Effector CD8-positive, alpha-beta T cell (primary cell): ENCODE results near the gene CACNA1D.
"Not testable (repeated sequence)": the region's sequence is repeated elsewhere in the genome, so short reads cannot be mapped to it uniquely, and the experiment has no call there.

Experiments
- DNase-seq: peaks from one replicate; lab custom pipeline; 2025; lab: John Stamatoyannopoulos, UW

Gene CACNA1D

DNA sequence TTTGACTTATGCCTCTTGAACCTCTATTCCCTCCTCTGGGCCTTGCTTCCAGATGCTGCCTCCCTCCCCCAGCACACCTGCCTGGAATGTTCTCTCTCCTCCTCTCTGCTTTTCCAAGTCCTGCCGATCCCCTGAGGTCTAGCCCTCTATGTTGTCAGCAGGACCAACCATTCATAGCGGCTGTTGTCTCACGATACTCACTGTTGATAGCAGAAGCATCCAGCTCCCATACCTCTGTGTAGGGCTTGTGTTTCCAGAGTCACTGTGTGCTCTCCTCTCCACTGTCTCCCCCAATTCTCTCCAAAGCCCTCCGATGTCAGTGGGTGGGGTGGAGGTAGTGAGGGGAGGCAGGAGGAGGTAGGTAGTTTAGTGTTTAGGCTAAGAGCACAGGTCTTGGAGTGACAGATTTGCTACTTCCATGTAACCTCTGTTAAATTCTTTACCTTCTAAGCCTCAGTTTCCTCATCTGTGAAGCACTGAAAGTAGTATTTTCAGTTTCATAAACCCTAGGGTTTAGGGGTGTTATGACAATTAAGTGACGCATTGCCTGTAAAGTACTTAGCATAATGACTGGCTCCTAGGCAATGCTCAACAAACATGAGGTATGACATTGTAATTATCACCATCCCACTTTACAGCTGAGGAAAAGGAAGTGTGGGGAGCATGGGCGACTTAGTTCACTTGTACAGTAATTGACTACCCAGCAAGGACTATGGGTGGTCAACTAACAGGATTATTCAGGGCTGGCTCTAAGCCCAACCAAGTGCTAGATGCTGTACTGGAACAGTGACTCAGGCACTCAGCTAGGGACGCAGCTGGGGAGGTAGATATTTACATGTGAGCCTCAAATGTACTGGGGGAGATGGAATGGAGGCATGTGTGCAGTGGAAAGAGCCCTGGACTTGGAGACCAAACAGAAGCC, 122.8 kb downstream of the CACNA1D start:
- DNase-seq: no peak

DNA sequence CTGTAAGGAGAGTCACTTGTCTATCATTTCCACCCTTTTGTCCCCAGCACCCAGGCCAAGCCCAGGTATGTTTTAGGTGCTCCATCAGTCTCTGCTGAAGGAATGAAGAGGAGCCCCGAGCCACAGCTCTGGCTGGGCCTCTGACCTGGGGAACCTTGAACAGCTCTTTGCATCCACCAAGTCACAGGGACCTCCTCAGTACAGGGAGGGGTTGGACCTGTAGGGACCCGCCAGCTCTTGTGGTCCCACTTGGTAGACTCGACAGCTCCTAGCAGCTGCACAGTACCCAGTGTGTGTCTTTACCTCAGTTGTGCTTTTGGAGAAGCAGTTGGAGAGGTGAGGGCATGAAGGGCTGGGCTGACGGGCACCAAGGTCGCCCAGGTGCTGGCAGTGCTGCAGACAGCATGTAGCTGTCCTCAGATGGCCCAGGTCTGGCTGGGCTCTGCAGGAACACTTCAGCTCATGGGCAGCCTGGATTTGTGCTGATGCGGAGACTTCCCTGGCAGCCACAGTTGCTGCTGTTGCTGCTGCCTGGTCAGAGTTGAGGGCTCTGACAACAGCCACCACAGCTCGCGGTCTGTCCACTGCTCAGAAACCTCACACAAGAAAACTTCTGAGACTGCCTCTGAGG, 123.6 kb downstream of the CACNA1D start:
- DNase-seq: no peak

DNA sequence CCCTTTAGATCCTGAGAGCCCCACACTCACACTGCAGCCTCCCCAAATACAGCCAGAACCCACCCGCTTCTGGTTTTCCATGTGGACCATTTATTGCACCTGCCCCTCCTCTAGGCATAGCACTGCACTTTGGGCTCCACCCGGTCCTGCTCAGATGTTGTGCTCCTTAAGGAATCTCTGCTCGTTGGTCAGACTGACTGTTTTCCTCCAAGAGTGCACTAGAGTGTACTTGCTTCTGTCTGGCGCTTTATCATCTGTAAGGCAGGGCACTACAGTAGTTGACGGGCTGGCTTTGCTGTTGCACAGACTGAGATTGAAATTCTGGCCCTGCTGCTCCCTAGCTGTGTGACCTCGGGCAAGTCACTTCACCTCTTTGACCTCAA, 124.1 kb downstream of the CACNA1D start:
- DNase-seq: no peak

DNA sequence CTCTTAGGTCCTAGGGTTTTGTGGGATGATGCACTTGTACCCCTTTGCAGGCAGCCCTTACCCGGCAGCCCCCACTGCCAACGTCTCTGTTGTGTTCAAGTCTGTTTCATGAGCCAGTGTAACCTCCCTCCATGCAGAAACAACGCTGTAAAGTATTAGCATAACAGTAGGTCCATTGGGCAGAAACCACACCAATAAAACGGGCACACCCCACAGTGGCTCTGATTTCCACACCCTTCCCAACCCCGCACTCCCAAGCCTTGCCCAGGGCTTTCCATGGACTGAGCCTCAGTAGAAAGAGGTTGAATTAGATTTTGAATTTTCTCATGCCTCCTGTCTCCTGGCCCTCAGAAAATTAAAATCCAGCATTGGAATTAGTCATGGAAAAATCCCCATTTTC, 124.5 kb downstream of the CACNA1D start:
- no peak for DNase-seq

DNA sequence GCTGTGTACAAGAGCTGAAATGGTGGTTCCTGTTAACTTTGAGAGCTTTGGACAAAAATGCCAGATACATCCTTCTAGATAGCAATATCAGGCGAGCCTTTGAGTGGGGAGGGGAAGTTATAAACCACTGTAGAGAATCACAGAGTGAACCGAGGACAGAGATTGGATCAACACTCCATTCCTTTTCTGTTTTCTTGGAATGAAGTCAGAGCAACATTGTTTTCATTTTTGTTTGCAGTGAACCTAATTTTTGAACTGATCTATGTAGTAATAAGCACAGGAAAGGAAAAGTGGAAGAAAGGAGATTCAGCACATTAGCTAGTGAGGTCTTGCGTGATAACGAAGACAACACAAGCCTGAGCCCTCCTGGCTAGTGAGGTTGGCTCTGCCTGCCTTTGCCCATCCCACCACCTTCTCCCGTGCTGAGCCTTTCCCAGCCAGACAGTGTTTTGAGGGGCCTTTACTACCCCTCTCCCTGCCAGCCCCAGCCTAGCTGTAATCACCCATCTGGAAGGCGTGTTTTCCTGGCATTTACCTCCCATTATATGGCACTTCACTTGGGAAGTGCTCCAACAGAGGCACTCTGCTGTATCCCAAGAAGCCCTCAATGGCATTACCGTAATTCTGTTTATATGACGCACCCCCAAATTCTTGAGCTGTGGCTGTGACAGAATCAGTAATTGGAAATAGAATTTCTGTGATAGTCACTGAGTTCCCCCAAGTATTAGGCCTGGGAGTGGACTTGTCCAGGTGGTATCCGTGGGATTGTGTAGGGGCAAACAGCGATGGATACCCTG, 129.8 kb downstream of the CACNA1D start:
- DNase-seq: no peak

DNA sequence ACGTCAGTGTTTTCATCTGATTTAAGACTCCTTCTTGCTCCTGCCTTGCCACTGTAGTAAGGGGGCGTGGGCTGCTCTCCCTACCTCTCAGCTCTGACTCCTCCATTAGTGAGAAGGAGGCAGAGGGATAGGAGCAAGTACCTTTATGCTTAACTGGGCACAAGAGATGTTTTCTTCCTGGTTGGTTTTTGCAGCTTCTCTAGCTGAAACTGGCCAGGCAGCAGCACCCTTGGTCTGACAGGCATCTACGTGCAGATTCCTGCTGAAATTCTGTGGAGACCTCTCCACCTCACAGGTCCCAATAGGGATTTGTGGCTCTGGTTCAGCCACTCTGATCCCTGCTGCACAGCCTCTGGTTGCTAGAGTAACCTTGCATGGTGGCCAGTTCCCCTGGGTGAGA, 132.5 kb downstream of the CACNA1D start:
- no peak for DNase-seq

DNA sequence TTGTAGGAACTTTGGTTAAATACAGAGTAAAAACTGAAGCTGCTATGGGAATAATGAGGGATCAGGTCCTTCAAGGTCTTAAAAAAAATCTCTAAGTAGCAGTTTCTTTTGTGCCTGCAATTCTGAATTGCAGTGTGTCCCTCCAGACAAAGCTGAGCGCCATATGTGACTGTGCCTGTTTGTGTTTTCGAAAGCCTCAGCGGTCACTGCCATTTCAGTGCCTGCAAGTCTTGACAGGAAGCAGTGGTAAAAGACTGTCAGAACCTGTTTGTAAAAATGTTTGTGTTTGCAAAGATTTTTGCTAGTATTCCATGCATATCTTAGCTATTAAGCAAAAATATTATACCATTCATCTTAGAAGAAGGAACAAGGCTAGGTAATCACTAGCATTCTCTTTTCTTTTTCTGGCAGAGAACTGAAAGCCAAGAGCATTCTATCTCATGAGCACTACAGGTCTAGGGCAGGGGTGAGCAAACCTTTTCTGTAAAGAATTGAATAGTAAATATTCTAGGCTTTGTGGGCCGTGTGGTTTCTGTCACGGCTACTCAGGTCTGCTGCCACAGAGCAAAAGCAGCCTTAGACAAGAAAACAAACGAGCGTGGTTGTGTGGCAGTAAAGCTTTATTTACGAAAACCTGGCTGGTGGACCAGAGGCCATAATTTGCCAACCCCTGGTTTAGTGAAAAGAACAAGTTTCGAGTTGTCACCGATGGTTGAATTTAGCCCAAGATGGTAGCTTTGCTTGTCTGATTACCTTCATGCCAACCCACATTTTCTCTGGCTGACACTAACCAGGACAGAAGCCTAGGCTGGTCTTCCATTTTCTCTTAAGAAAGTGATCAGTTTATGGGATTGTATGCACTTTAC, 134.4 kb downstream of the CACNA1D start:
- no peak for DNase-seq

DNA sequence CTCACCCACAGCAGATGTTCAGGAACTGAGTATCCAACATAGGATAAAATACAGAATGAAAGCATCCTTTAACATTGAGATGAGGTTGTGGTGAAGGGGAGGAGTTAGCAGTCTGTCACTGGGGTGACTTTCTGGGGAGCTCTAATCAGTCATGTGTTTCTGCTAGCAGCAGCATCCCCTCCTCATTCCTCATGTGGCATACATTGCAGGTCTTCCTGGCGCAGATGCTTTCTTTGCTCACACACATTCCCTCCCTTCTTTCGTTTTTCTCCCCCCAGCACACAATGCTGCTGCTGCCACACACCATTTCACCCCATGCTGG, 135.0 kb downstream of the CACNA1D start:
- no peak for DNase-seq

DNA sequence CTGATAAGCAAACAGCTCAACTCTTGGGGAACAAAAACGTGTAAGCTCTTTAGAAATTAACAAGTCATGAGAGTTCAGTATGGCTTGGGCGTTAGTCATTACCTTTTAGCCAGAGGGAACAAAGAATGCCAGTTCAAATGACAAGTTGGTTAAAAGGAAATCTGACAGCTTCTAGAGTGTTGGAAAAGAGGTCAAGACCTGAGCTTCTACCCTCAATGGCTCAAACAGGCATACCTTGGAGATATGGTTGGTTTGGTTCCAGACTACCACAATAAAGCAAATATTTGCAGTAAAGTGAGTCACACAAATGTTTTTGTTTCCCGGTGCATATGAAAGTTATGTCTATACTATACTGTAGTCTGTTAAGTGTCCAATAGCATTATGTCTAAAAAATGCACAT, 136.1 kb downstream of the CACNA1D start:
- no peak for DNase-seq

DNA sequence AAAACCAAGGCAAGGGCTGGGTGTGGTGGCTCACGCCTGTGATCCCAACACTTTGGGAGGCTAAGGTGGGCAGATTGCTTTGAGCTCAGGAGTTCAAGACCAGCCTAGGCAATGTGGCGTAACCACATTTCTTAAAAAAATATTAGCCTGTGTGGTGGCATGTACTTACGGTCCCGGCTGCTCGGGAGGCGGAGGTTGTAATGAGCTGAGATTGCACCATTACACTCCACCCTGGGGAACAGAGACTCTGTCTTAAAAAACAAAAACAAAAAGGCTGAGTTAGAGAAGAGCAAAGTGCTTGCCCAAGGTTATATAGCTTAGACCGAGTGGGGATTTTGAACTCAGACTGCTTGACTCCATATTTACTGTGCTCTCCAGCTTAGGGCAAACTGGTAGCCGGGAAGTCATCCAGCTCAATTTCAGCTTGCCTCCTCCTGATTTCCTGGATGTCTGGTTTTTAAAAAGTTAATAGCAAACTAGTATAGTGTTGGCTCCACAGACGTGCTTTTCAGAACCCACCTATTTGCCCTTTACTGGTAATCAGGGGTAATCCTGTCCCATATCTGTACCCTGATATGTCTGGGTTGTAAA, 138.9 kb downstream of the CACNA1D start:
- no peak for DNase-seq

DNA sequence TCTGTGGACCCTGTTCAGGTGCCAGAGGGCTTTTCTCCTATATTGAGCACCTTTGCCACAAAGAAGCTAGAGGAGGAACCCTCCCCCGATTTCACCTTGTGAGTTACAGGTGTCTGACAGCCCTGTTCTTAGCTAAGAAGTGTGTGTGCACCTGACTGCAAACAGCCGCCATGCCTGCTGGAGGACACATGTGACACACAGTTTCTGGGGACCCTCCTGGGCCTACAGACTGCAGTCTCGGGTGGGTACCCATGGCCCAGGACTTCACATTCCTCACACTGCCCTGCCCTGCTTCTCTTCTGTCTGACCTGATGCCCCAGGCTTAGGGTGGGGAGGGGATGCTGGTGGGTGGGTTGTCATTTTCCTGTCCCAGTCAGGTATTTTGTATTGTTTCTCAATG, 140.6 kb downstream of the CACNA1D start:
- no peak for DNase-seq

DNA sequence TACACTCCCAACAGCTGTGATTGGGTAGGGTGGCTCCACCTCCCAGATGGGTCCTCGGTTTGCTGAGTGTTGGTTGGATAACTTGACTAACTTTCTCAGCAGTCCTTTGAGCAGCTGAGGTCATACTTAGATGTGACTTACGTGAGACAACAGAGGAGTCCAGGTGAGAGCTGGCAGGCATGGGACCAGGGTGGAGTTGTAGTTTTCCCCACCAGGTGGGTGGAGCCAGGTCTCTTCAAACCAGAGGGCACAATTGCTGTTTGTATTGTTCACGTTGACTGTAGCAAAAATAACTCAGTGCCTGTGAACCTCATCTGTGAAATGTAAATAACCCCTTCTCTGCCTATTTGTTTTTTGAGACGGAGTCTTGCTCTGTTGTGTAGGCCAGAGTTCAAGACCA, 144.4 kb downstream of the CACNA1D start:
- not testable (repeated sequence) for DNase-seq

DNA sequence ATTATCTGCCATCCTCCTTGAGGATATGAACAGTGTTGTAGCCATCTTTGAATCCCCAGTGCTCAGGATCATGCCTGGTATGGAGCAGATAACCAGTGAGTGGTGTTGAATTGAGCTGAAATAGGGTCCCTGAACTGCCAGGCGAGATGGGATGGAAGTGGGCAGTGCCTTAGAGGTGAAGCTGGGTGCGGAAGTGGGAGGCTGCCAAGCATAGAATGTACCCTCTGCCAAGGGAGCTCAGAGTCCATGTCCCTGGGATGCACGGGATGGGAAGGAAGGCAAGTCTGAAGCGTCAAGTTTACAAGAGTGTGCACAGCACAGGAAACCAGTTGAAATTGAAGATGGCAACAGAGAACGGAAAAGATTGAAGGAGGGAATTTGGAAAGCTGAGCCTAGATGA, 147.0 kb downstream of the CACNA1D start:
- no peak for DNase-seq

DNA sequence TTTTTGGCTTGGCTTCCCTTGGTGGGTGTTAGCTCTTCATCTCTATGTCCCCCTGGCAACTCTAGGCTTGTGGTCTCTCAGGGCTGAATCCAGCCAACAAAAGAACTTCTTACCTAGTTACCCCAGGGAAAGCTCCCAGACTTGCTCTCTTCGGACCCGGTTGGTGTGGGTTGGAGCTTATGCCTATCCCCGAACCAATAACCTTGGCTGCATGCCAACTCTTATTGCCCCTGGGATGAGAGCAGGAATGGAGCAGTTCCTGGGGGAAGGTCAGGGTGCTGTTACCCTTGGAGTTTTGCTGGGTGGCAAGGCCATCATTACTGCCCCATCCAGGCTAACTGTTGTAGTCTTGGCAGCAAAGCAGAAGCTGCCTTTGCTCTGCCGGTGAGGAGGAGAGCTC, 147.8 kb downstream of the CACNA1D start:
- DNase-seq: no peak

DNA sequence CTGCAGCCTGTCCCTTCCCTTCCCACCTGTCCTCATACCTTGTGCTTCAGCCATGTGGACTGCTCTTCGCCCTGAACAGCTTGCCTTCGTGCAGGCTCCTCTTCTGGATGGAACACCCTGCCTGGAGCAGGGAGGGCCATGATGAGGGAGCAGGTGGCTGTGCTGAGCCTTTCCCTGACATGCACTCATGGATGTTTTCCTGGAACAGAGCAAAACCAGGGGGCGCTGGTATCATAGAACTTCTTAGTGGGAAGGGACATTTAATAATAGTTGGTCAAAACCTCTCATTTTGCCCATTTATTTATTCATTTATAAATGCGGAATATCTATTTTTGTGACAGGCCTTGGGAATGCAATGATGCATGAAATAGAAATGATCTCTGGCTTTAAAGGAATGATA, 149.3 kb downstream of the CACNA1D start:
- DNase-seq: no peak

DNA sequence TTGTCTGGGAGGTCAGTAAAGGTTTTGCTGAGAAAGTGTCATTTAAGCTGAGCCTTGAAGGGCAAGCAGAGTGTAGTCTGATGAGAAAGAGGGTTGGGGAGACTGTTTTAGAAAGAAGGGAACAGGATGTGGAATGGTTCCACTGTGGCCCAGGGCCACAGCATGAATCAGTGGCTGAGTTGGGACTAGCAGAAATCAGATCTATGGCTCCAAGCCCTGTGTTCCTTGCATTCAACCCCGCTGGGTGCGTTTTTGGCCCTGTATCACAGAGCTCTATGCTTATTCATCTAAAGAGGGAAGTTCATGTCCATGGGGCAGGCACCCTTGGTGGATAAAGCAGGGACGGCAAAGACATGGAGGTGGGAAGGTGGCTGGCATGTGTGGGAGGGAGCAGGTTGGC, 151.3 kb downstream of the CACNA1D start:
- DNase-seq: no peak

DNA sequence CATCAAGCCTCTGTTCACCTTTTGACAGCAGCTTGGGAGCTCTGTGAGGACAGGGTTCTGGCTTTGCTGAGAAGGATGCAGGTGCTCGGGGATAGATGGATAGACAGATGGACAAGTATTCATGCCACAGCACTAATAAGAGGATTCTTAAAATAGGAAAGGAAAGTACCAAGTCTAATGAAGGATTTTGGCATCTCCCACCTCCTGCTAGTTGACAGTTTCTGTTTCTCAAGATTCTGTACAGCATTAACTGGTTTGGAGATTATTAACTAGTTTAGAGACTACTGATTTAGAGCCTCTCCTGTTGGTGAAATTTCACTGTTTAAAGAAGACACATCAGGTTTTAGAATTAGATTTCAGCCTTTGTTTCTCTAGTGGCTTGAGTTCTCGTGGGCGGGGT, 152.3 kb downstream of the CACNA1D start:
- DNase-seq: no peak

DNA sequence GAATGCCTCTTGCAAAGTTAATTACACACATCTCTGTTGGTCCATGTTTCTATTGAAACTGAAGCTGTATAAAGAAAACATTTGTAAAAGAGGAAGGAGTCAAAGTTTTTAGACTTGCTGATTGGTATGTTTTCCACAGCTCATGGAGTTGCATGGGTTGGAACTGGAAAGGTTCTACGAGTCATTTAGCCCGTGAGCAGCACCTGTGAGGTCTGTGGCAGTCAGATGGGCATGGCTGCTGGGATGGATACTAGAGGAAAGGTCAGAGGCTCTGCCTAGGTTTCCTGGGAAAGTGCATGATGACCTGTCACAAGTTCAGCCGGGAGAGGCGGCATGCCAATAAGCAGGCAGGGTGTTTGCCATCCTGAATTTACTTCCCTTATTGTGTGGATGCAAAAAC, 155.4 kb downstream of the CACNA1D start:
- DNase-seq: no peak

DNA sequence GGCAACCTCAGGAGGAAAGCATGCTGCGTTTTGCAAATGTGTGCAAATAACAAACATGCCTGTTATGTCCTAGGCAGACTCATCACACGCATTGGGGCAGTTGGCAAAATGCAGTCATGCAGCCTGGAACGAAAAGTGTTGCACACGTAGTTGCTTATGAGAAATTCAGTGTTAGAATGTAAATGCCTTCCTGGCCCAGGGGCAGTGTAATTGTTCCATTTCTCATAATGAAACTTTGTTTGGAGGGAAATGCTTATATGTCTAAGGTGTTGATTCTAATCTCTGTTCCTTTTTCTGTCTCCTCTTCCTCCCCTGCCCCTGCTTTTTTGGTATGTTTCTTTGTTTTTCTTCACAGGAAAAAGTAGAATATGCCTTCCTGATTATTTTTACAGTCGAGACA, 156.0 kb downstream of the CACNA1D start:
- no peak for DNase-seq

DNA sequence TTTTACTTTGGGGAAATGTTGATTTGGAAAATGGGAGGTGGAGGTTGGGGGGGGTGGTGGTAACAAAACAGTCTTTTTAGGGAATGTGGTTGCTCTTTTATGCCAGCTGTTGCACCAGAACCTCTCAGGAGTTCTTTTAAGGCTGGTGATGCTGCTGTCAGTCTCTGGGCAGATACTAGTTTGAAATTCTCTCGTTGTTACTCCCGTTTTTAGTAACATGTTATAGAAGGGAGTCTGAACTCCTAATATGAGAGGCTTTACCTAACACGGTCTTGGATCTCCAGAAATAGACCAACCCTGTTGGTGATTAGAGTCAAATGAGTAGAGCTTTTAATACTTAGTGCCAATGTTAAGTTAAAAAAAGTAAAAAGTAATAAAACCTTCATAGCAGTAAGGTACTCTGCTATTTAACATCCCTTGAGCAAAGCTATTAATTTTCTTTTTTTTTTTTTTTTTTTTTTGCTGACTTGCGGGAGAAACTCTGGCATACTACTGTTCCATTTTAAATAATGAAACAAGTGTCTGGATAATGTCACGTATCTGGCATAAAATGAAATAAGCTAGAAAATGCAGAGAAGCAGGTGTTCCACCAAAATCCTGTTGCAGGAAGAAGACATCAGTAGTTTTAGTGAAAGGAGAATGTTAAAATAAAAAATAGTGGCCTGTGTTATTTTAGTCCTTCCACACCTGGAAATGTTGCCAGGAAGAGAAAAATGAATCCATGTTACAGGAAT, 156.7 kb downstream of the CACNA1D start:
- DNase-seq: no peak

DNA sequence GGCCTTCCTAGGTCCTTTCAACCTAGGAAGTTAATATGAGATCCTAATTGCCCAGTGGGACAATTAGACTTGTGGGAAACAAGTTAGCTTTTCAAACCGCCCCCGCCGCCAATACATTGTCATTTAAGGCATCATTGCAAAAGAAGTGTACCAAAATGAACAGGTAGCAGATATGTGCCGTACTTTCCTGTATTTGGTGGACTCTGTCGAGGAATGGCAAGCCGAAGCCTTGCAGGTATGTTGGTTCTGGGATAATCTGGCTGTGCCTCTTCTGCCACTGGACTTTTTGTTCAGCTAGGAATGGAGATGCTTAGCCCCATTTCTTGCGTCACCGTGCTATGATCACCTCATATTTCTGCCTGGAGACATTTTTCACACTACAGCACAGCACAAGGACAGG, 157.5 kb downstream of the CACNA1D start:
- DNase-seq: no peak
